ENCODE results near the gene HPS3.
"Not testable (repeated sequence)": the region's sequence is repeated elsewhere in the genome, so short reads cannot be mapped to it uniquely, and the experiment has no call there.

HPS3 gene

GRCh38 chr3:149129326-149130205 is at the start of gene HPS3:
HPS3 (plus strand) TSS chr3:149129638; CDS start chr3:149129724, 86 bp downstream.
- ATAC-seq = peak; percentile 92 to 93

- ATAC-seq = no peak
These were observed 49.3 kb upstream of the HPS3 start for GRCh38 chr3:149080011-149080698.

- ATAC-seq = peak in 1 of 2 donors; percentile 41
These were observed 48.7 kb upstream of the HPS3 start for GRCh38 chr3:149080699-149081091.

- ATAC-seq = no peak
These were observed 47.7 kb upstream of the HPS3 start for GRCh38 chr3:149081772-149082171.

- peak; percentile 22 to 33 for ATAC-seq
These were observed 43.6 kb upstream of the HPS3 start for GRCh38 chr3:149085828-149086231.

- peak; percentile 99 to 100 for ATAC-seq
These were observed 43.0 kb upstream of the HPS3 start, which contains the start of gene HLTF for GRCh38 chr3:149086232-149086988. HLTF (minus strand) TSS chr3:149086533; CDS start chr3:149086336, 197 bp downstream.

GRCh38 chr3:149087208-149087607 is 42.2 kb upstream of the HPS3 start:
- no peak for ATAC-seq

GRCh38 chr3:149089395-149089794 is 40.0 kb upstream of the HPS3 start:
- ATAC-seq = no peak

- ATAC-seq = no peak
These were observed 39.0 kb upstream of the HPS3 start for GRCh38 chr3:149090461-149090860.

GRCh38 chr3:149090907-149091306 is 38.5 kb upstream of the HPS3 start:
- ATAC-seq = no peak

- no peak for ATAC-seq
These were observed 37.5 kb upstream of the HPS3 start for GRCh38 chr3:149091983-149092382.

GRCh38 chr3:149095487-149095886 is 34.0 kb upstream of the HPS3 start:
- no peak for ATAC-seq

GRCh38 chr3:149097987-149098386 is 31.5 kb upstream of the HPS3 start:
- not testable (repeated sequence) for ATAC-seq

- no peak for ATAC-seq
These were observed 28.3 kb upstream of the HPS3 start for GRCh38 chr3:149101154-149101553.

- no peak for ATAC-seq
These were observed 27.8 kb upstream of the HPS3 start for GRCh38 chr3:149101641-149102040.

GRCh38 chr3:149104484-149104883 is 25.0 kb upstream of the HPS3 start:
- ATAC-seq = no peak

GRCh38 chr3:149114458-149114857 is 15.0 kb upstream of the HPS3 start:
- ATAC-seq = no peak

GRCh38 chr3:149115114-149115513 is 14.3 kb upstream of the HPS3 start:
- ATAC-seq = no peak

- no peak for ATAC-seq
These were observed 10.7 kb upstream of the HPS3 start for GRCh38 chr3:149118724-149119123.

GRCh38 chr3:149119466-149119865 is 10.0 kb upstream of the HPS3 start:
- ATAC-seq = no peak

- ATAC-seq = peak; percentile 45 to 56
These were observed 9.1 kb upstream of the HPS3 start for GRCh38 chr3:149120051-149120972.

Measured in activated CD4-positive, CD25-positive, alpha-beta regulatory T cell treated with anti-CD3 and anti-CD28 coated beads, Interleukin-2, amount 50 U/mL, for 24 hours (primary cell).